ENCODE measurements around the gene DNAH17. TPM values are rescaled to one million over a fixed set of nuclear protein-coding genes. Genes with fewer than 3 reads are reported as not detected.

The DNAH17 gene
- total RNA-seq, 4 donors from 2014 or later: 0.19 to 0.31 TPM; not detected in 2

DNA sequence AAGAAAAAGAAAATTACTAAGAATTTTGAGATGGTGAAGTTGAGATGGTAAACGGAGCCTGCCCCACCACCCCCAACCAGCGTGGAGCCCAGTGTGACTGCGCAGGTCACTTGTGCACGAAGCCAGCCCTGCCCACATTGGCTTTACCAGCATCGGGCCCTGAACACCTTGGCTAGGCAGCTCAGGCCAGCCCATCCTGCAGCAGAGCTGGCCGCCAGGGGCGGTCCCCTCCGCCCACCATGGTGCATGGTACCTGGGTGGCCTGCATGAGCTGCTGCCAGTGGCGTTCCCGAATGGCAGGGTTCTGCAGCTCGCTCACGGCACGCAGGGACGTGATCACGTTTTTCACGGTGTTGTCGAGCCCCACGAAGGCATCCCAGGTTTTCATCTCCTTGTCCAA, 62.7 kb downstream of the DNAH17 start:
- TF ChIP-seq, protein P1, sequence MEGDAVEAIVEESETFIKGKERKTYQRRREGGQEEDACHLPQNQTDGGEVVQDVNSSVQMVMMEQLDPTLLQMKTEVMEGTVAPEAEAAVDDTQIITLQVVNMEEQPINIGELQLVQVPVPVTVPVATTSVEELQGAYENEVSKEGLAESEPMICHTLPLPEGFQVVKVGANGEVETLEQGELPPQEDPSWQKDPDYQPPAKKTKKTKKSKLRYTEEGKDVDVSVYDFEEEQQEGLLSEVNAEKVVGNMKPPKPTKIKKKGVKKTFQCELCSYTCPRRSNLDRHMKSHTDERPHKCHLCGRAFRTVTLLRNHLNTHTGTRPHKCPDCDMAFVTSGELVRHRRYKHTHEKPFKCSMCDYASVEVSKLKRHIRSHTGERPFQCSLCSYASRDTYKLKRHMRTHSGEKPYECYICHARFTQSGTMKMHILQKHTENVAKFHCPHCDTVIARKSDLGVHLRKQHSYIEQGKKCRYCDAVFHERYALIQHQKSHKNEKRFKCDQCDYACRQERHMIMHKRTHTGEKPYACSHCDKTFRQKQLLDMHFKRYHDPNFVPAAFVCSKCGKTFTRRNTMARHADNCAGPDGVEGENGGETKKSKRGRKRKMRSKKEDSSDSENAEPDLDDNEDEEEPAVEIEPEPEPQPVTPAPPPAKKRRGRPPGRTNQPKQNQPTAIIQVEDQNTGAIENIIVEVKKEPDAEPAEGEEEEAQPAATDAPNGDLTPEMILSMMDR (IDR thresholded peaks at IDR 0.05): no peak
- TF ChIP-seq POLR2A (IDR thresholded peaks at IDR 0.05): no peak
- DNase-seq: no peak
- H3K27me3 ChIP-seq: no peaks in the 10 kb centered on the region
- H3K36me3 ChIP-seq: no peaks in the 10 kb centered on the region
- no peak overlapping the region for H3K4me3 ChIP-seq
- peaks cover 0 to 4% (median 0%) of the 10 kb centered on the region in 3 donors for H3K4me1 ChIP-seq
- H3K27ac ChIP-seq: no peak overlapping the region
- intact Hi-C loops (cut with DNase I): no loop called here
- no peaks in the 10 kb centered on the region for H3K9me3 ChIP-seq
- 88 to 96% methylated on average over 16 to 18 of the region's 18 CpGs for WGBS, 2 donors

DNA sequence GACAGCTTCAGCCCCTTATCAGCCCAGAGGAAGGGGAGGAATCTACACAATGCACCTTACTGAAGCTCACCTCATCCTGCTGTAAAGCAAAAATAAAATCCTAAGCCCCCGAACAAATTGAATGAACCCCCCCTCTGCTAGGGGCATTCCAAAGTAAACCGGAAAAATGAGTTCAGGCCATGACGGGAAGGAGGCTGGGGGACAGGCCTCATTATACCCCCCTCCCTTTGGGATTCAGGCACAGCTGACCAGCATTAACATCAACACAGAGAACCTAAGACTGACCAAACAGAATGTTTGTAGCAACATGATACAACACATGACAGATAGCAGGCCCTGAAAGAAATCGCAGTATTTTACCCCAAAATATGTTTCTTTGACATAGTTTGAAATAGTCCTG, 64.2 kb downstream of the DNAH17 start:
- TF ChIP-seq POLR2A (IDR thresholded peaks at IDR 0.05): no peak
- TF ChIP-seq, protein P1 (IDR thresholded peaks at IDR 0.05): no peak
- 72 to 86% methylated on average over 4 of the region's 4 CpGs for WGBS, 2 donors
- no peak overlapping the region for H3K27ac ChIP-seq
- peaks cover 0 to 4% (median 0%) of the 10 kb centered on the region in 3 donors for H3K4me1 ChIP-seq
- peaks cover 0 to 4% (median 0%) of the 10 kb centered on the region in 4 donors for H3K27me3 ChIP-seq
- H3K36me3 ChIP-seq: no peaks in the 10 kb centered on the region
- intact Hi-C loops (cut with DNase I): no loop called here
- H3K4me3 ChIP-seq: no peak overlapping the region
- H3K9me3 ChIP-seq: no peaks in the 10 kb centered on the region
- no peak for DNase-seq

DNA sequence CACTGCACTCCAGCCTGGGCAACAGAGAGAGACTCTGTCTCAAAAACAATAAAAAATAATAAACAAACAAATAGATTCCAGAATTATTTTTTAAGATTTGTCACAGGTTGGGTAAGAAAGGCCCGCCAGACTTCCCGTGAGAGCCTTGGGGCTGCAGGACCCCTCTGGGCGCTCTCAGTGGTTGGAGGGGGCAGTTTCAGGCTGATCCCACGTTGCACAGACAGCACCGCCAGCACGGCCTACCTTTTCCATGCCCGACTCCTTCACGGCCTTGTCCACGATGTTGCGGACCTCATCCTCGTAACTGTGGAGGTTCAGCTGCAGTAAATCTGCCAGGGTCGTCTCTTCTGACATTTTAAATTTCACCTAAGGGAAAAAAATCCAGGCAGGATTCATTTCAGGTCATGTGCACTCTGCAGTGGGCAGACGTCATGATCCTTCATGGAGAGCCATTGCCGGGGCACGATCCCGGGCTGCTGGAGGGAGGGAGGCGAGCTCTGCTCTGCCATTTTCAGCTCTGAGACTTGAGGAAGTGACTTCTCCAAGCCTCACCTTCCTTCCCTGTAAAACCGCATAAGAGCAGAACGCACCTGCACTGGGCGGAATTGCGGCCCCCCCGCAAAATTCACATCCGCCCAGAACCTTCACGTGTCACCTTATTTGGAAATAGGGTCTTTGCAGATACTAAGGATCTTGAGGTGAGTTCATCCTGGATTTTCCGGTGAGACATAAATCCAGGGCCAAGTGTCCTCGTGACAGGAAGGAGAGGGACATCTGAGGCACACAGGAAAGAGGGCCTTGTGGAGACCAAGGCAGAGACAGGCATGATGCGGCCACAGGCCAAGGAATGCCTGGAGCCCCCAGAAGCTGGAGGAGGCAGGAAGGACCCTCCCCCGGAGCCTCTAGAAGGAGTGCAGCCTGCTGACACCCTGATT, 66.8 kb downstream of the DNAH17 start:
- H3K27me3 ChIP-seq: peaks cover 0 to 23% (median 0%) of the 10 kb centered on the region in 4 donors
- H3K9me3 ChIP-seq: no peaks in the 10 kb centered on the region
- intact Hi-C loops (cut with DNase I): no loop called here
- no peak overlapping the region for H3K27ac ChIP-seq
- WGBS, 2 donors: 85 to 95% methylated on average over 17 to 26 of the region's 28 CpGs
- TF ChIP-seq, protein P1 (IDR thresholded peaks at IDR 0.05): no peak
- no peak for TF ChIP-seq POLR2A (IDR thresholded peaks at IDR 0.05)
- no peaks in the 10 kb centered on the region for H3K36me3 ChIP-seq
- H3K4me1 ChIP-seq: peaks cover 0 to 5% (median 0%) of the 10 kb centered on the region in 3 donors
- no peak overlapping the region for H3K4me3 ChIP-seq
- DNase-seq: no peak

DNA sequence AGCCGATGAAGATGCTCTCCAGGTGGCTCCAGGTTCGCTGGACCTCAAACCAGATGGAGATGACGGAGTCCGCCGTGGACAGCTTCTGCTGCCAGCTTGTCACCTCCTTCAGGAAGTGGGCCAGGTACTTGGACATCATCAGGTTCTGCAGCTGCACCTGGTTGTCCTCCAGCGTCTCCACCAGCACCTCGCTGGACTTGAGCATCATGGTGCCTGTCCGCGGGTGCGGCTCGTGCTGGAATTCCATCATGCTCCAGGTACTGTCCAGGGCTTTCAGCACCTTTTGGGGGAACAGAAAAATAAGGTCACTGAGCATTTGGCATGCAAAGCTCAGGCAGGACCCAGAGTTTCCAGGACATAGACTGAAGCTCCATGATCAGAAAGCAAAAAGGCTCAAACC, 69.7 kb downstream of the DNAH17 start:
- intact Hi-C loops (cut with DNase I): loop anchor here (10.0 kb wide), 1 partner anchor 197 kb away; no protein-coding TSS in a partner anchor

More for the DNA sequence above, 69.7 kb downstream of the DNAH17 start:
- WGBS, 2 donors: 94 to 96% methylated on average over 4 to 7 of the region's 11 CpGs
- Histone ChIP-seq H3K27ac (no peak overlapping the region), H3K4me3 (no peak overlapping the region), H3K36me3 (no peaks in the 10 kb centered on the region), H3K9me3 (no peaks in the 10 kb centered on the region), H3K4me1 (peaks cover 0 to 10% (median 0%) of the 10 kb centered on the region in 3 donors), H3K27me3 (peaks cover 0 to 23% (median 0%) of the 10 kb centered on the region in 4 donors)
- DNase-seq: no peak
- TF ChIP-seq POLR2A (IDR thresholded peaks at IDR 0.05): no peak
- TF ChIP-seq, protein P1 (IDR thresholded peaks at IDR 0.05): no peak

Data from esophagus squamous epithelium (tissue), 5 donors.